Fibroblast of lung (primary cell): ENCODE results near the gene LGR6. TPM values are rescaled to one million over a fixed set of nuclear protein-coding genes. Genes with fewer than 3 reads are reported as not detected.

ENCODE experiments used
- DNase-seq, 2 donors: peaks; one replicate each; pipeline versions ENCODE4 v3.0.0 to v3.0.0-alpha.2; 2010; ENCODE audit warnings: low read depth in 2 of 2
- H2AFZ ChIP-seq: 2 replicates; pipeline ENCODE4 v1.5.1; 2012; ENCODE audit warnings: low read length, control low read depth, inconsistent platforms
- H3K27ac ChIP-seq: 2 replicates; pipeline ENCODE4 v1.5.1; 2011; ENCODE audit warnings: low read length, control low read depth; ENCODE audit not compliant: insufficient read depth
- H3K27me3 ChIP-seq: 2 replicates; pipeline ENCODE4 v1.5.1; 2011; ENCODE audit warnings: mild to moderate bottlenecking, low read length; ENCODE audit not compliant: control insufficient read depth, insufficient read depth
- H3K36me3 ChIP-seq: 2 replicates; pipeline ENCODE4 v1.5.1; 2011; ENCODE audit warnings: low read length; ENCODE audit not compliant: control insufficient read depth, insufficient read depth
- H3K4me1 ChIP-seq: 2 replicates; pipeline ENCODE4 v1.5.1; 2011; ENCODE audit warnings: low read length; ENCODE audit not compliant: control insufficient read depth, insufficient read depth; ENCODE audit errors: extremely low read depth
- H3K4me2 ChIP-seq: 2 replicates; pipeline ENCODE4 v1.5.1; 2011; ENCODE audit warnings: low read length, control low read depth; ENCODE audit not compliant: insufficient read depth; ENCODE audit errors: extremely low read depth
- H3K4me3 ChIP-seq, 4 experiments: fragments of 200-600 bp in 1 of 4; sonication (generic) in 1 of 4; replicated peaks in 1 of 4; 2 replicates each; pipeline ENCODE4 v1.5.1; 2011 to 2016; ENCODE audit warnings: low read length in 4 of 4, low read depth in 3 of 4, mild to moderate bottlenecking in 3 of 4, control low read depth in 2 of 4, inconsistent platforms in 1 of 4, mixed read lengths in 1 of 4; ENCODE audit not compliant: insufficient read depth in 1 of 4; ENCODE audit errors: control extremely low read depth in 1 of 4
- H3K79me2 ChIP-seq: 2 replicates; pipeline ENCODE4 v1.5.1; 2012; ENCODE audit warnings: mild to moderate bottlenecking, low read length, inconsistent platforms; ENCODE audit not compliant: control insufficient read depth, insufficient read depth
- H3K9ac ChIP-seq: 2 replicates; pipeline ENCODE4 v1.5.1; 2011; ENCODE audit warnings: mild to moderate bottlenecking, low read length, control low read depth; ENCODE audit not compliant: insufficient read depth
- H3K9me3 ChIP-seq: 2 replicates; pipeline ENCODE4 v1.5.1; 2012; ENCODE audit warnings: low read depth, low read length; ENCODE audit not compliant: control insufficient read depth, insufficient read depth
- H4K20me1 ChIP-seq: 2 replicates; pipeline ENCODE4 v1.5.1; 2011; ENCODE audit warnings: low read length; ENCODE audit not compliant: control insufficient read depth, insufficient read depth; ENCODE audit errors: extremely low read depth
- EZH2 ChIP-seq: IDR thresholded peaks from 2 replicates; pipeline ENCODE4 v1.5.1; 2012; ENCODE audit warnings: low read length, control low read depth, mild to moderate bottlenecking; ENCODE audit errors: missing control alignments
- polyA plus RNA-seq, 2 donors: library from polyadenylated mRNA; depleted of rRNA in 1 of 2; stranded (reverse) in 1 of 2; unstranded in 1 of 2; fragments of >200 nt; gene quantifications; 2 replicates each; pipeline ENCODE4 v1.2.1, GENCODE V29; 2011 to 2012; ENCODE audit warnings: missing spikeins in 1 of 2
- total RNA-seq: library from RNA; depleted of rRNA; stranded (reverse); fragments of >200 nt; gene quantifications from 2 replicates; pipeline ENCODE4 v1.2.1, GENCODE V29; 2014
- TF ChIP-seq, protein P1 (sequence below), 2 donors: IDR thresholded peaks in 1 of 2; conservative IDR thresholded peaks in 1 of 2; 1 replicate in 1 of 2; 2 replicates in 1 of 2; pipeline ENCODE4 v1.5.1; 2011 to 2012; ENCODE audit warnings: low read length in 2 of 2, control low read depth in 1 of 2, inconsistent platforms in 1 of 2, low read depth in 1 of 2, mild to moderate bottlenecking in 1 of 2

LGR6 gene
- total and polyA plus RNA-seq, 2 donors (not counting 1 experiment from before 2014, with no cell fraction given): 0.02 TPM; not detected in 1

DNA sequence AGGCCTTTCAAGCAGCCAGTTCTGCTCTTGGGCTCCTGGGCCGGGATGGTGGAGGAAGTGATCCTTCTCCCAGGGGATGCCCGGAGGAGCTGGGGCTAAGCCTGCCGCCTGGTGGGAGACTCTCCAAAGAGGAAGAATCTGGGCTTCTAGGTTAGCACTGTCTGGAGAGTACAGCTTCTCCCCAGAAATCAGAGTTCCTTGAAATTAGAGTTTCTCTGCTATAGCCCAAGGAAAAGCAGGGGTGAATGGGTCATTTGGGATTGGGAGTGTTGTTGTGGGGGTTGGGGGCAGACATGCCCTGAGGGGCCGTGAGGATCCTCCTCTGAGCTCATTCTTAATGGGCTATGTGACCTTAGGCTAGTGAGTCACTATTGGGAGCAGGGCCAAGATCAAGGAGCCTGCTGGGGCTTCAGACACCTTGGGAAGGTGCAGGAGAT lies 6.5 kb downstream of the LGR6 start:
- no peak overlapping the region for H2AFZ ChIP-seq
- H3K4me1 ChIP-seq: no peaks in the 10 kb centered on the region
- TF ChIP-seq EZH2: no peak
- TF ChIP-seq, protein P1, sequence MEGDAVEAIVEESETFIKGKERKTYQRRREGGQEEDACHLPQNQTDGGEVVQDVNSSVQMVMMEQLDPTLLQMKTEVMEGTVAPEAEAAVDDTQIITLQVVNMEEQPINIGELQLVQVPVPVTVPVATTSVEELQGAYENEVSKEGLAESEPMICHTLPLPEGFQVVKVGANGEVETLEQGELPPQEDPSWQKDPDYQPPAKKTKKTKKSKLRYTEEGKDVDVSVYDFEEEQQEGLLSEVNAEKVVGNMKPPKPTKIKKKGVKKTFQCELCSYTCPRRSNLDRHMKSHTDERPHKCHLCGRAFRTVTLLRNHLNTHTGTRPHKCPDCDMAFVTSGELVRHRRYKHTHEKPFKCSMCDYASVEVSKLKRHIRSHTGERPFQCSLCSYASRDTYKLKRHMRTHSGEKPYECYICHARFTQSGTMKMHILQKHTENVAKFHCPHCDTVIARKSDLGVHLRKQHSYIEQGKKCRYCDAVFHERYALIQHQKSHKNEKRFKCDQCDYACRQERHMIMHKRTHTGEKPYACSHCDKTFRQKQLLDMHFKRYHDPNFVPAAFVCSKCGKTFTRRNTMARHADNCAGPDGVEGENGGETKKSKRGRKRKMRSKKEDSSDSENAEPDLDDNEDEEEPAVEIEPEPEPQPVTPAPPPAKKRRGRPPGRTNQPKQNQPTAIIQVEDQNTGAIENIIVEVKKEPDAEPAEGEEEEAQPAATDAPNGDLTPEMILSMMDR (conservative IDR thresholded peaks at IDR 0.05 in 1 of 2, IDR thresholded peaks at IDR 0.05 in 1 of 2; ENCODE audit: low read depth in 1 of 2, low read length in 2 of 2): no peak
- no peaks in the 10 kb centered on the region for H3K79me2 ChIP-seq
- no peak overlapping the region for H3K4me3 ChIP-seq
- H3K27me3 ChIP-seq: peaks cover 18% of the 10 kb centered on the region
- H4K20me1 ChIP-seq: no peaks in the 10 kb centered on the region
- no peak for DNase-seq
- no peak overlapping the region for H3K27ac ChIP-seq
- no peaks in the 10 kb centered on the region for H3K9me3 ChIP-seq
- H3K36me3 ChIP-seq: no peaks in the 10 kb centered on the region
- no peak overlapping the region for H3K9ac ChIP-seq
- no peak overlapping the region for H3K4me2 ChIP-seq

DNA sequence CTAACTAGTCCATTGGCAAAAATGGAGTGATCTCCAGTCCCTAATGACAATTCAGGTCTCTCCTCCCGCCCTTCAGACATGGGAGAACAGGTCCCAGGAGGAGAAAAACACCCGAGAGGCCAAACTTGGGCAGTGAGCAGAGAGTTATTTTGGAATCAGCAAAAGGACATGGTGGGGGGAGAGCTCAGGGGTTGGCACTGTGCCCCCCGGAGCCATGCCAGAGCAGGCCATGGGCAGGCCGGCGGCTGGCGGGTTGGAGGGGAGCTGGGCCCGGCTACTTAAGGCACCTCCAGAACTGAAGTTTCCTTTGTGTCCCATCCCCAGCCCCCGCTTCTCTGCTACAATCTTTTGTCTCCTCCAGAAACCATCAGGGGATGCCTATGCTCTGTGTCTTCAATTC lies 7.1 kb downstream of the LGR6 start:
- Histone ChIP-seq H3K4me3 (no peak overlapping the region), H3K4me2 (no peak overlapping the region), H2AFZ (no peak overlapping the region), H3K27me3 (peaks cover 12% of the 10 kb centered on the region), H3K36me3 (no peaks in the 10 kb centered on the region), H3K27ac (no peak overlapping the region), H3K4me1 (no peaks in the 10 kb centered on the region), H4K20me1 (no peaks in the 10 kb centered on the region), H3K9ac (no peak overlapping the region), H3K79me2 (no peaks in the 10 kb centered on the region), H3K9me3 (no peaks in the 10 kb centered on the region)
- no peak for DNase-seq
- TF ChIP-seq, protein P1 (conservative IDR thresholded peaks at IDR 0.05 in 1 of 2, IDR thresholded peaks at IDR 0.05 in 1 of 2; ENCODE audit: low read depth in 1 of 2, low read length in 2 of 2): no peak
- TF ChIP-seq EZH2: no peak

DNA sequence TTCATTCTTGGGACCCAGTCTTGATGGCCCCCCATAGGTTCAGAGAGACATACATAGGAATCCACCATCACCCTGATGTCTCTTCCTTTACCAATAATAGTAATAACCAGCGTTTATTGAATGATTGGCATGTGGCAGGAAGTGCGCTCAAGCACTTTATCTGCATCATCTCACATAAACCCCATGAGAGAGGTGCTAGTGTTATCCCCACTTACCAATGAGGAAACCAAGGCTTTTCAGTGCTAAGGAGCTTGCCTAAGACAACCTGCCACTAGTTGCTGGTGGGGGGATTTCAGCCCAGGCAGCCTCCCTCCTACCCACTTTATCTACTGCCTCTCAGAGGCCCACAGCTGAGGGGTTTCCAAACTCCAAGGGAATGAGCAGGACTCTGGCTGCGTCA lies 7.7 kb downstream of the LGR6 start:
- H2AFZ ChIP-seq: no peak overlapping the region
- no peaks in the 10 kb centered on the region for H3K9me3 ChIP-seq
- no peak overlapping the region for H3K4me3 ChIP-seq
- no peaks in the 10 kb centered on the region for H4K20me1 ChIP-seq
- H3K9ac ChIP-seq: no peak overlapping the region
- DNase-seq: no peak
- no peaks in the 10 kb centered on the region for H3K4me1 ChIP-seq
- no peaks in the 10 kb centered on the region for H3K79me2 ChIP-seq
- no peak overlapping the region for H3K4me2 ChIP-seq
- H3K36me3 ChIP-seq: no peaks in the 10 kb centered on the region
- H3K27ac ChIP-seq: no peak overlapping the region
- peaks cover 7% of the 10 kb centered on the region for H3K27me3 ChIP-seq
- no peak for TF ChIP-seq EZH2
- TF ChIP-seq, protein P1 (conservative IDR thresholded peaks at IDR 0.05 in 1 of 2, IDR thresholded peaks at IDR 0.05 in 1 of 2; ENCODE audit: low read depth in 1 of 2, low read length in 2 of 2): no peak
